Stimulated activated naive CD8-positive, alpha-beta T cell treated with anti-CD3 and anti-CD28 coated beads, Interleukin-15, amount 100 ng/mL, for 72 hours (primary cell): ENCODE data around the gene ZNF709.
"Not testable (repeated sequence)": the region's sequence is repeated elsewhere in the genome, so short reads cannot be mapped to it uniquely, and the experiment has no call there.

Source experiments
- ATAC-seq: fragments of 150-1000 bp; cut with Tn5 transposase; 2 replicates; pipeline ENCODE4 v1.10.0; 2021; ENCODE audit warnings: mild to moderate bottlenecking, moderate library complexity
- DNase-seq, 2 donors: peaks; one replicate each; pipeline ENCODE4 v3.0.0; 2021 to 2022
- H3K27ac Mint-ChIP-seq, 2 donors: one replicate each; pipeline ENCODE4 v1.8.0; 2022; ENCODE audit warnings: mild to moderate bottlenecking in 2 of 2, mixed read lengths in 2 of 2, moderate library complexity in 2 of 2
- H3K27me3 Mint-ChIP-seq: one replicate; pipeline ENCODE4 v1.8.0; 2022; ENCODE audit warnings: mixed read lengths
- H3K4me1 Mint-ChIP-seq: one replicate; pipeline ENCODE4 v1.8.0; 2022; ENCODE audit warnings: mild to moderate bottlenecking, mixed read lengths
- H3K4me3 Mint-ChIP-seq, 2 donors: one replicate each; pipeline ENCODE4 v1.8.0; 2022; ENCODE audit warnings: mild to moderate bottlenecking in 2 of 2, mixed read lengths in 2 of 2, moderate library complexity in 1 of 2
- H3K9me3 Mint-ChIP-seq, 2 donors: one replicate each; pipeline ENCODE4 v1.8.0; 2022; ENCODE audit warnings: mixed read lengths in 2 of 2

ZNF709 gene

DNA sequence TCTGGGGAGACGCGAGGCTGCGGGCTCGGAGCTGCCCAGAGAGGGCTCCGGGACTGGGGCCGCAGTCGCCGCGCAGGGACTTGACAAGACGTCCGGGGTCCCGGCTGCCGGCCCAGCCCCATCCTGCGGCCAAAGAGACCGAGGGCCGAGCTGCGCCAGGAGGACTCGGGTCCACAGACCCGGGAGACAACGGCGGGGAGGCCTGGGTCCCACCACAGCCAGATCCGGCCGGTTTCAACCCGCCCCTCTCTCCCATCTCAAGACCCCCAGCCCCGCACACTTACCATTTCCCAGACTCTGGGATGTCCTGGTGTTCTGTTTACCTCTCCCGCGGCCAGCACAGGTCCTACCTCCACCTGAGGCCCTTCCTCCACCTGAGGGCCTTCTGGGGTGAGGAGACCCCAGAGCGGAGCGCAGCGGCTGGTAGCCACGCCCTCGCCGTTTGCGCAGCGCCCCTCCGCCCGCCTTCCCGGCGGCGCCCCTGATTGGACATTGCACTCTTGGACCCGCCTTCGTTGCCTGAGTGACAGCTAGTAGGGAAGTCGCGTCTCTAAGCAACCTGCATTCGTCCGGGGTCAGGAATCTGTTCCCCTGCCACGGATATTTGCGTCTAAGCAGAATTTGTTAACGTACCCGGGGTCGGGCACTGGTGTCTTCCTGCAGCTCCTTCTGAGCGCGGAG is at the start of gene ZNF709:
TSS of gene ZNF709 (minus strand) at position 446 of the 681 bp plus-strand sequence. CDS start at position 287, 159 bp downstream.
- ATAC-seq (peak; percentile 98), DNase-seq (peak; percentile 85 to 87)
- Mint-ChIP-seq H3K27ac (peak within 1 kb of the TSS; percentile 68 to 87), H3K9me3 (no peaks in the 10 kb centered on the region), H3K4me1 (peaks cover 37% of the 10 kb centered on the region), H3K27me3 (no peaks in the 10 kb centered on the region), H3K4me3 (peak within 1 kb of the TSS; percentile 95 to 98)

- Mint-ChIP-seq H3K4me3 (no peak overlapping the region), H3K9me3 (peaks cover 44 to 81% of the 10 kb centered on the region in 2 donors)
- ATAC-seq: no peak
Measured at GRCh38 chr19:12527034-12527836, 42.6 kb upstream of the ZNF709 start.

GRCh38 chr19:12526542-12526941 is 41.9 kb upstream of the ZNF709 start:
- Mint-ChIP-seq H3K27ac (no peak overlapping the region), H3K4me3 (no peak overlapping the region), H3K4me1 (no peaks in the 10 kb centered on the region), H3K27me3 (no peaks in the 10 kb centered on the region), H3K9me3 (peaks cover 47 to 82% of the 10 kb centered on the region in 2 donors)
- no peak for ATAC-seq
- no peak for DNase-seq

More at GRCh38 chr19:12527034-12527836, 42.6 kb upstream of the ZNF709 start:
- no peaks in the 10 kb centered on the region for H3K27me3 Mint-ChIP-seq
- H3K4me1 Mint-ChIP-seq: no peaks in the 10 kb centered on the region
- peak in 1 of 2 donors; percentile 5 for DNase-seq
- no peak overlapping the region for H3K27ac Mint-ChIP-seq

GRCh38 chr19:12521996-12522395 is 37.4 kb upstream of the ZNF709 start:
- DNase-seq (no peak), ATAC-seq (no peak)
- Mint-ChIP-seq H3K9me3 (peaks cover 53 to 79% of the 10 kb centered on the region in 2 donors), H3K27me3 (no peaks in the 10 kb centered on the region), H3K4me3 (no peak overlapping the region), H3K27ac (no peak overlapping the region), H3K4me1 (no peaks in the 10 kb centered on the region)

DNA sequence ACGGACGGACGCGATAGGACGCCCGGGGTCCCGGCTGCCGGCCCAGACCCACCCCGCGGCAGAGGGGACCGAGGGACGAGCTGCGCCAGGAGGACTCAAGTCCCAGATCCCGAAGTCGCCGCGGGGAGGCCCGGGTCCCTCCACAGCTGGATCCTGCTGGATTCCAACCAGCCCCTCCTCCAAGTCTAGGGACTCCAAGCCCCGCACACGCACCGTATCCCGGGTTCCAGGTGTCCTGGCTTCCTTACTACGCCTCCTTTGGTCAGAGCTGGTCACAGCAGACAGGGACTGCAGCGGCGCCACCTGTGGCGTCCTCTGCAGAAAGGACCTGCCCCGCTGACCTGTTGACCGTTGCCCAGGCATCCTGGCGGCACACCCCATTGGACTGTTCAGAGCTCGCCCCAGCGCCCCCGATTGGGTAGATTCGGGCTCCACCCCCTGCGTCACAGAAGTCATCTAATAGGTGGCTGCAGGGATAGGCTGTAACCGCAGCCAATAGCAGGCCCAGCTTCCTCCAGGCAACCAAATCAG is 29.0 kb upstream of the ZNF709 start:
- peaks cover 19% of the 10 kb centered on the region for H3K27me3 Mint-ChIP-seq
- ATAC-seq (no peak), DNase-seq (no peak)
- peak overlapping the region in 1 of 2 donors; percentile 81 for H3K27ac Mint-ChIP-seq
- H3K4me1 Mint-ChIP-seq: peaks cover 6% of the 10 kb centered on the region
- H3K9me3 Mint-ChIP-seq: peaks cover 34 to 52% of the 10 kb centered on the region in 2 donors
- peak overlapping the region in 1 of 2 donors; percentile 42 for H3K4me3 Mint-ChIP-seq

DNA sequence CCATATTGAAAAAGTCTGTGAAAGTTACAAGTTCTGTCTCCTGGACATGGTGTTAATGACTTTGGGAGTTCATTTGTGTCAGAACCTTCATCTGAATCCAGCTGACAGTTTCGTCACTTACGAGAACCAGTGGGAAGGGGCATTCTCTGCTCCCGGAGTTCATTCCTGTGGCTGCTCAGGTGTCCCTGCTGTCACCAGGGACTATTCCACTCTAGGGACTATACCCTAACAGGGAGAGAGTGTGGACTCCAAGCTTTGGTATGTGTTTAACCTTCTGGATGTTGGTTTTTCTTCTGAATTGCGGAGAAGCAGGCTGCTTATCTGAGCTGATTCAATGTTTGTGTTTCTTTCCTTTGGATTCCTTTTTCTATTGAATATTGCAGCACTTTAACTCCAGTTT is 12.4 kb upstream of the ZNF709 start:
- Mint-ChIP-seq H3K27ac (no peak overlapping the region), H3K27me3 (no peaks in the 10 kb centered on the region), H3K4me3 (no peak overlapping the region), H3K9me3 (peaks cover 0 to 7% of the 10 kb centered on the region in 2 donors), H3K4me1 (peaks cover 33% of the 10 kb centered on the region)
- ATAC-seq: no peak
- no peak for DNase-seq

DNA sequence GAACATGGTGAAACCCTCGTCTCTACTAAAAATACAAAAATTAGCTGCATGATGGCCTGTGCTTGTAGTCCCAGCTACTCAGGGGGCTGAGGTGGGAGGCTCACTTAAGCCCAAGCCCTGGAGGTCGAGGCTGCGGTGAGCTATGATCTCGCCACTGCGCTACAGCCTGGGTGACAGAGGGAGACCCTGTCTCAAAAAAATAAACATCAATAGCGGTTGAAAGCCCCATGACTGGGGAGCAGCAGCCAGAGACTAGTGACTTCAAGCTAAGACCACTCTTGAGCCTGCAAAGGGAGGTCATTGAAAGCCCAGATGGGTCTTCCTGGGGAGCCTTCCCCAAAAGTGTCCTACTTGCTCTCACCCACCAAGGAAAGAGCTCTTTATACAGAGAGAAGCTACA is 11.9 kb upstream of the ZNF709 start:
- Mint-ChIP-seq H3K4me1 (peaks cover 33% of the 10 kb centered on the region), H3K4me3 (peak overlapping the region; percentile 86 to 93), H3K9me3 (peaks cover 0 to 7% of the 10 kb centered on the region in 2 donors), H3K27me3 (no peaks in the 10 kb centered on the region), H3K27ac (no peak overlapping the region)
- ATAC-seq (no peak), DNase-seq (no peak)

DNA sequence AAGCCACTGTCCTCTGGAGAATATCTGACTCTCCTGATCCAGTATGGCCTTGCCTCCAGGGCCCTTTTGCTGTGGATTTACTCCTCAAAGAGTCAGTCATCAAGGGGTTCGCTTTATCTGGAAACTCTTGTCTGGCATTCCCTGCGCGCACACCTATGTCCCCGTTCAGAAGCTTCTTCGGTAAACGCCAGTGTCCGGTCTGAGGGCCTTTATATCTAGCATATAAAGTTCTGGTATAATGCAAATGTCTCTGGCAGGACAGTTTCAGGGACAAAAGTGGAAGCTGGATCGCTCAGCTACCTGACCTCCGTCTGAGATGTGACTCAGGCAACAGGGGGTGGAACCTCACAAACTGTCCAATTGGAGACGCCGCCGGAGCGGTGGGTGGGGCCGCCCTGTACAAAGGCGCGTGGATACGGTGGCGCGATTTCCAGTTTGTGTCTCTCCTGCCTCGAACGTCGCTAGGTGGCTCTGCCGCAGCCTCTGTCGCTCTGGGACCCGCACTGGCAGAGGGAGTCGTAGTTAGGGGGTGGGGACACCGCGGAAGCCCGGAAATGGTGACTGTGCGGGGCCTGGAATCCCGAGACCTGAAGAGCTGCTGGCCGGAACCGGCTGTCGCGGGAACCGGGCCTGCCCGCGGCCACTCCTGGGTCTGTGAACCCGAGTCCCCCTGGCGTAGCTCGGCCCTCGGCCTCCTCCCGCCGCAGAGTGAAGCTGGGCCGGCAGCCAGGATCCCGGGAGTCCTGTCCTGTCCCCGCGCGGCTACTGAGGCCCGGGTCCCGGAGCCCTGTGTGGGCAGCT is 10.6 kb upstream of the ZNF709 start:
- DNase-seq (peak; percentile 93 to 96), ATAC-seq (peak; percentile 100)
- H3K27me3 Mint-ChIP-seq: no peaks in the 10 kb centered on the region
- peaks cover 33% of the 10 kb centered on the region for H3K4me1 Mint-ChIP-seq
- H3K27ac Mint-ChIP-seq: peak overlapping the region; percentile 74 to 88
- peaks cover 0 to 7% of the 10 kb centered on the region in 2 donors for H3K9me3 Mint-ChIP-seq
- peak overlapping the region; percentile 86 to 93 for H3K4me3 Mint-ChIP-seq

- ATAC-seq (no peak), DNase-seq (no peak)
- Mint-ChIP-seq H3K27ac (no peak overlapping the region), H3K9me3 (peaks cover 0 to 7% of the 10 kb centered on the region in 2 donors), H3K27me3 (no peaks in the 10 kb centered on the region), H3K4me1 (peaks cover 33% of the 10 kb centered on the region), H3K4me3 (peak overlapping the region; percentile 54 to 93)
Measured at GRCh38 chr19:12494260-12494860, 9.7 kb upstream of the ZNF709 start.

- DNase-seq, H3K9me3 Mint-ChIP-seq, H3K27ac Mint-ChIP-seq, ATAC-seq, H3K4me3 Mint-ChIP-seq, H3K27me3 Mint-ChIP-seq: not testable (repeated sequence)
- peaks cover 35% of the 10 kb centered on the region for H3K4me1 Mint-ChIP-seq
Measured at GRCh38 chr19:12486265-12486783, 1.7 kb upstream of the ZNF709 start.

DNA sequence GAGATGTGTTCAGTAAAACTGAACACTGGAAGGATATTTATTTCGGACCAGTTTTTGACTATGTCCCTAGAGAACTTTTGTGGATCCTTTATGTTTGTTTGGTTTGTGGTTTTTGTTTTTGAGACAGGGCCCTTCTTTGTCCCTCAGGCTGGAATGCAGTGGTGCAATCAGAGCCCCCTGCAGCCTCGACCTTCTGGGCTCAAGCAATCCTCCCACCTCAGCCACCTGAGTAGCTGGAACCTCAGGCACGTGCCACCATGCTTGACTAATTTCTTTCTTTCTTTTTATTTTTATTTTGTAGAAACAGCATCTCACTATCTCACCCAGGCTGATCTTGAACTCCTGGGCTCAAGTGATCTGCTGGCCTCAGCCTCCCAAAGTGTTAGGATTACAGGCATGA is 955 bp upstream of the ZNF709 start:
- H3K9me3 Mint-ChIP-seq: no peaks in the 10 kb centered on the region
- peak overlapping the region; percentile 15 to 95 for H3K4me3 Mint-ChIP-seq
- no peak overlapping the region for H3K27ac Mint-ChIP-seq
- ATAC-seq (no peak), DNase-seq (no peak)
- H3K27me3 Mint-ChIP-seq: no peaks in the 10 kb centered on the region
- peaks cover 37% of the 10 kb centered on the region for H3K4me1 Mint-ChIP-seq

GRCh38 chr19:12485052-12485416 is 418 bp upstream of the ZNF709 start:
- peak overlapping the region; percentile 67 to 87 for H3K27ac Mint-ChIP-seq
- DNase-seq (no peak), ATAC-seq (peak; percentile 51)
- H3K4me3 Mint-ChIP-seq: peak overlapping the region; percentile 95 to 98
- H3K4me1 Mint-ChIP-seq: peaks cover 37% of the 10 kb centered on the region
- H3K9me3 Mint-ChIP-seq: no peaks in the 10 kb centered on the region
- H3K27me3 Mint-ChIP-seq: no peaks in the 10 kb centered on the region

DNA sequence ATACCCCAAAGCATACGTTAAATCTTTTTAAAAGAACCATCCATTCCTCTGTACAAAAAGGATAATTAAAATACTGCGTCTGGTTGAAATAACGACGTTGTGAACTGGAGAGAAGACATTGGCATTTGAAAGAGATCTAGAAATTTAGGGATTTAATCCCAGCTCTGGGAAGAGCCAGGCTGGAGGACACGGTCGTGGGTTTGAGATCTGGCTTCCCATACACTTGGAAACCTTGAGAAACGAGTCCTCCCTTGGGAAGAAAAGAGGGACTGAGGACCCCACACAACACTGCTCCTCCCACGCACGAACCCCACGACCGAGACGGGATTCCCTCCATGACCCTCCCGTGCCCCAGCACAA is 625 bp downstream of the ZNF709 start:
- DNase-seq: no peak
- H3K27ac Mint-ChIP-seq: peak overlapping the region; percentile 68 to 84
- H3K27me3 Mint-ChIP-seq: no peaks in the 10 kb centered on the region
- peaks cover 39% of the 10 kb centered on the region for H3K4me1 Mint-ChIP-seq
- peak overlapping the region; percentile 95 to 98 for H3K4me3 Mint-ChIP-seq
- no peaks in the 10 kb centered on the region for H3K9me3 Mint-ChIP-seq
- ATAC-seq: no peak

- H3K4me1 Mint-ChIP-seq: peaks cover 51% of the 10 kb centered on the region
- ATAC-seq: no peak
- H3K9me3 Mint-ChIP-seq: no peaks in the 10 kb centered on the region
- no peak overlapping the region for H3K27ac Mint-ChIP-seq
- H3K27me3 Mint-ChIP-seq: no peaks in the 10 kb centered on the region
- DNase-seq: no peak
- peak overlapping the region; percentile 13 to 62 for H3K4me3 Mint-ChIP-seq
Measured at GRCh38 chr19:12482509-12482886, 2.1 kb downstream of the ZNF709 start.
